ENCODE measurements around the gene NUMA1.
A peak's percentile ranks its signal among the peaks of the same experiment; 100 is the strongest.

NUMA1 gene

GRCh38 chr11:72012091-72012630 is 68.2 kb downstream of the NUMA1 start:
- Histone ChIP-seq H3K27ac (peak overlapping the region; percentile 82), H3K4me2 (ENCODE audit: low read length) (no peak overlapping the region), H2AFZ (no peak overlapping the region), H3K27me3 (ENCODE audit: control insufficient read depth, insufficient read depth, low read length) (no peaks in the 10 kb centered on the region), H3K36me3 (ENCODE audit: control insufficient read depth, insufficient read depth, low read length) (no peaks in the 10 kb centered on the region), H3K79me2 (peaks cover 6% of the 10 kb centered on the region), H3K4me3 (ENCODE audit: low read depth, low read length) (no peak overlapping the region), H3K9me3 (ENCODE audit: control insufficient read depth, low read length) (no peaks in the 10 kb centered on the region), H3K9ac (no peak overlapping the region), H3K4me1 (peaks cover 37% of the 10 kb centered on the region)
- TF ChIP-seq, protein P1, sequence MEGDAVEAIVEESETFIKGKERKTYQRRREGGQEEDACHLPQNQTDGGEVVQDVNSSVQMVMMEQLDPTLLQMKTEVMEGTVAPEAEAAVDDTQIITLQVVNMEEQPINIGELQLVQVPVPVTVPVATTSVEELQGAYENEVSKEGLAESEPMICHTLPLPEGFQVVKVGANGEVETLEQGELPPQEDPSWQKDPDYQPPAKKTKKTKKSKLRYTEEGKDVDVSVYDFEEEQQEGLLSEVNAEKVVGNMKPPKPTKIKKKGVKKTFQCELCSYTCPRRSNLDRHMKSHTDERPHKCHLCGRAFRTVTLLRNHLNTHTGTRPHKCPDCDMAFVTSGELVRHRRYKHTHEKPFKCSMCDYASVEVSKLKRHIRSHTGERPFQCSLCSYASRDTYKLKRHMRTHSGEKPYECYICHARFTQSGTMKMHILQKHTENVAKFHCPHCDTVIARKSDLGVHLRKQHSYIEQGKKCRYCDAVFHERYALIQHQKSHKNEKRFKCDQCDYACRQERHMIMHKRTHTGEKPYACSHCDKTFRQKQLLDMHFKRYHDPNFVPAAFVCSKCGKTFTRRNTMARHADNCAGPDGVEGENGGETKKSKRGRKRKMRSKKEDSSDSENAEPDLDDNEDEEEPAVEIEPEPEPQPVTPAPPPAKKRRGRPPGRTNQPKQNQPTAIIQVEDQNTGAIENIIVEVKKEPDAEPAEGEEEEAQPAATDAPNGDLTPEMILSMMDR (IDR thresholded peaks at IDR 0.05) = no peak

GRCh38 chr11:72010529-72011233 is 69.7 kb downstream of the NUMA1 start:
- H3K27ac ChIP-seq = no peak overlapping the region
- no peak overlapping the region for H3K4me2 ChIP-seq (ENCODE audit: low read length)

GRCh38 chr11:72009156-72009555 is 71.2 kb downstream of the NUMA1 start:
- Histone ChIP-seq H2AFZ (no peak overlapping the region), H3K27ac (no peak overlapping the region), H3K79me2 (peaks cover 6% of the 10 kb centered on the region), H3K36me3 (ENCODE audit: control insufficient read depth, insufficient read depth, low read length) (no peaks in the 10 kb centered on the region), H3K27me3 (ENCODE audit: control insufficient read depth, insufficient read depth, low read length) (no peaks in the 10 kb centered on the region), H3K9me3 (ENCODE audit: control insufficient read depth, low read length) (no peaks in the 10 kb centered on the region), H3K4me2 (ENCODE audit: low read length) (no peak overlapping the region), H3K9ac (no peak overlapping the region), H3K4me1 (peaks cover 24% of the 10 kb centered on the region), H3K4me3 (ENCODE audit: low read depth, low read length) (no peak overlapping the region)
- TF ChIP-seq, protein P1 (IDR thresholded peaks at IDR 0.05) = no peak

More at GRCh38 chr11:72010529-72011233, 69.7 kb downstream of the NUMA1 start:
- H2AFZ ChIP-seq = no peak overlapping the region
- TF ChIP-seq, protein P1 (IDR thresholded peaks at IDR 0.05) = no peak
- H3K4me3 ChIP-seq (ENCODE audit: low read depth, low read length) = no peak overlapping the region
- peaks cover 6% of the 10 kb centered on the region for H3K79me2 ChIP-seq
- peaks cover 33% of the 10 kb centered on the region for H3K4me1 ChIP-seq
- H3K27me3 ChIP-seq (ENCODE audit: control insufficient read depth, insufficient read depth, low read length) = no peaks in the 10 kb centered on the region
- H3K36me3 ChIP-seq (ENCODE audit: control insufficient read depth, insufficient read depth, low read length) = no peaks in the 10 kb centered on the region
- no peak overlapping the region for H3K9ac ChIP-seq
- no peaks in the 10 kb centered on the region for H3K9me3 ChIP-seq (ENCODE audit: control insufficient read depth, low read length)

- TF ChIP-seq, protein P1 (IDR thresholded peaks at IDR 0.05) = no peak
- H3K36me3 ChIP-seq (ENCODE audit: control insufficient read depth, insufficient read depth, low read length) = no peaks in the 10 kb centered on the region
- no peak overlapping the region for H3K4me2 ChIP-seq (ENCODE audit: low read length)
- H3K9me3 ChIP-seq (ENCODE audit: control insufficient read depth, low read length) = no peaks in the 10 kb centered on the region
- H3K27me3 ChIP-seq (ENCODE audit: control insufficient read depth, insufficient read depth, low read length) = no peaks in the 10 kb centered on the region
- peaks cover 20% of the 10 kb centered on the region for H3K4me1 ChIP-seq
- H3K4me3 ChIP-seq (ENCODE audit: low read depth, low read length) = no peak overlapping the region
- H3K27ac ChIP-seq = no peak overlapping the region
- H3K9ac ChIP-seq = no peak overlapping the region
- peaks cover 6% of the 10 kb centered on the region for H3K79me2 ChIP-seq
- no peak overlapping the region for H2AFZ ChIP-seq
These were observed 71.6 kb downstream of the NUMA1 start for GRCh38 chr11:72008728-72009127.

GRCh38 chr11:72007587-72007986 is 72.8 kb downstream of the NUMA1 start:
- H2AFZ ChIP-seq = no peak overlapping the region
- no peak overlapping the region for H3K27ac ChIP-seq
- no peak overlapping the region for H3K4me3 ChIP-seq (ENCODE audit: low read depth, low read length)
- H3K9ac ChIP-seq = no peak overlapping the region
- H3K4me2 ChIP-seq (ENCODE audit: low read length) = no peak overlapping the region
- H3K27me3 ChIP-seq (ENCODE audit: control insufficient read depth, insufficient read depth, low read length) = no peaks in the 10 kb centered on the region
- peaks cover 10% of the 10 kb centered on the region for H3K4me1 ChIP-seq
- H3K9me3 ChIP-seq (ENCODE audit: control insufficient read depth, low read length) = no peaks in the 10 kb centered on the region
- TF ChIP-seq, protein P1 (IDR thresholded peaks at IDR 0.05) = no peak
- peaks cover 6% of the 10 kb centered on the region for H3K79me2 ChIP-seq
- no peaks in the 10 kb centered on the region for H3K36me3 ChIP-seq (ENCODE audit: control insufficient read depth, insufficient read depth, low read length)

Data from parathyroid adenoma (tissue), 2 donors.